ENCODE results near the gene FRS3.

FRS3 gene

DNA sequence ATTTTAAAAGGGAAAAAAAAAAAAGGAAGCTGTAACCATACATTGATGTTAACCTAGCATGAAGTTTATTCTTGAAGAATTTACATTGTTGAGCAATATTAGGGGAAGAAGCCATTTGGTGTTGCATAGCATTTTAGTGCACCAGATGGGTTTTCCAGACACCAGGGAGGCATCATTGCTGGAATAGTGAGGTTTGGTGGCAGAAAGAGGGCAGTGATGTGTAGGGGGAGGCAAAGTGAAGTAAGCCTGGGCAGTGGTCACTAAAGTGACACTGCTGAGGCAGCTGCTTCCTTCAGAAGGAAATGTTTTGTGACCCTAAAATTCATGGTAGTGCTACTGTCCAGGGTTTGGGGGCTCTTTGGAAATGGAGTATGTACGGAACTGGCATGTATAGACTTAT, 10.3 kb upstream of the FRS3 start:
- no peak for DNase-seq (ENCODE audit: low read depth)

DNA sequence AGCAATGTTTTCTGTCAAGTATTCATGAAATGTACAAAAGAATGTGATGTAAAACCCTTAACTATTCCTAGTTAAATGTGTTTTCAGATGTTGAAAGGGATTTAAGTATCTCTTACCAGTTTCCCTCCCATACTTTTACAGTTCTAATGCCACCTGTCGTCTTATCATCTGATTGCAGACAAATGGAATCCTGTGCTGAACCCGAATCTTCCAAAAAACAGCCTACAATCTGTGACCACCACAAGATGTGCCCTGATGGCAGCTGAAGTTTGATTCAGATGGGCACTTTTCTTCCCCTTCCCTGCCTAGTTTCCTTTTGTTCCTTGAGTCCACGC, 9.7 kb upstream of the FRS3 start:
- no peak for DNase-seq (ENCODE audit: low read depth)

DNA sequence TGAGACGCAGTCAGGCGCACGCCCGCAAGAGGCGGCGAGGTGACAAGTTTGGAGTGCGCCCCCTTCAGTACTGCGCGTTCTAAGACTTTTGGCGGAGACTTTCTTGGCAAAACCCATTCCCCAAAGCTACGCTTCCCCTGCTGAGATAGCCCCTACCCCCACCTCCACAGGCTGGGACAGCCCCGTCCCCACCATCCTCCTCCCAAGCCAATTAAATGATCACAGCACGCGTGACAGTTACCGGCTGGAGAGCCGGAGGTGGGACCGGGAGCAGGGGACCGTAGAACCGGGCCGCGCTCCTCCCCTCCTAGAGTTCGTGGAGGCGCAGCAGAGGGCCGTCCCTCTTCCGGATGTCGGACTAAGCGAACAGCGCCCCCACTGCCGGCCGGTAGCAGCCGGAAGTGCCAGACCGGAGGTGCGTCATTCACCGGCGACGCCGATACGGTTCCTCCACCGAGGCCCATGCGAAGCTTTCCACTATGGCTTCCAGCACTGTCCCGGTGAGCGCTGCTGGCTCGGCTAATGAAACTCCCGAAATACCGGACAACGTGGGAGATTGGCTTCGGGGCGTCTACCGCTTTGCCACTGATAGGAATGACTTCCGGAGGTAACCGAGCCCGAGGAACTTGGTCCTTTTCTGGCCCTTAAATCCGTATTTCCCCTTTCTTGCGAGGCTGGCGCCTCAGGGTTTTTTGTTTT, 7.7 kb upstream of the FRS3 start, which contains the start of gene TOMM6:
Gene TOMM6 (plus strand): TSS at position 476 of the 699 bp plus-strand sequence. CDS start 4 bp downstream, at position 480.
- DNase-seq (ENCODE audit: low read depth): peak; percentile 93

DNA sequence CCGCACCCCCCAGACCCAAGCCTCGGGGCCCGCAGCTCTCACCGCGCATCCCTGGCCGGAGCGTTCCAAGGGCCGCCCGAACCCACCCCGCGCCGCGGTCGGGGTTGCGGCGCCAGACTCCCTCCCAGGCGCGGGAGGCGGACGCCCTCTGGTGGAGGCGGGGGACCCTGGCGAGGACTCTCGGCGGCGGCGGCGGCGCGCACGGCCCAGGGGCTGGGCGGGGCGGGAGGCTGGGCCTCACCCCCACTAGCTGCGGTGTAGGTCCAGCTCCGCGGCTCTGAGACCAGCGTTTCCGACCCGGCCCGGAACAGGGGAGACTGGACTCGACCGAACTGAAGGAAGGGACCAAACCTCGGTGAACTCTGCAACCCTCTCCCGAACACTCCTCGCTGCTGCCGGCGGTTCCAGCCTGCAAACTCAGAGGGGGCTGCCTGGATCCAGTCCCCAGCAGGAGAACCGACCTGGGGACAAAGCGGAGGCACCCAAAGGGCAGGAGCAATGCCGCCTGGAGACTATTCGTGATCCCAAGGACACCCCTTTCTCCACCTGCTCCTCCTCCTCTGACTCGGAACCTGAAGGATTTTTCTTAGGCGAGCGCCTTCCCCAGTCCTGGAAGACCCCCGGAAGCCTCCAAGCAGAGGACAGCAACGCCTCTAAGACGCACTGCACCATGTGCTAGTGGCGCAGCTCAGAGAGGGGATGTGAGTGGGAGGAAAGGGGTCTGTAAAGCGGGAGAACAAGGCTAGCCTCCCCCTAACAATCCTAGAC, 6.9 kb upstream of the FRS3 start:
- DNase-seq (ENCODE audit: low read depth): peak; percentile 69

DNA sequence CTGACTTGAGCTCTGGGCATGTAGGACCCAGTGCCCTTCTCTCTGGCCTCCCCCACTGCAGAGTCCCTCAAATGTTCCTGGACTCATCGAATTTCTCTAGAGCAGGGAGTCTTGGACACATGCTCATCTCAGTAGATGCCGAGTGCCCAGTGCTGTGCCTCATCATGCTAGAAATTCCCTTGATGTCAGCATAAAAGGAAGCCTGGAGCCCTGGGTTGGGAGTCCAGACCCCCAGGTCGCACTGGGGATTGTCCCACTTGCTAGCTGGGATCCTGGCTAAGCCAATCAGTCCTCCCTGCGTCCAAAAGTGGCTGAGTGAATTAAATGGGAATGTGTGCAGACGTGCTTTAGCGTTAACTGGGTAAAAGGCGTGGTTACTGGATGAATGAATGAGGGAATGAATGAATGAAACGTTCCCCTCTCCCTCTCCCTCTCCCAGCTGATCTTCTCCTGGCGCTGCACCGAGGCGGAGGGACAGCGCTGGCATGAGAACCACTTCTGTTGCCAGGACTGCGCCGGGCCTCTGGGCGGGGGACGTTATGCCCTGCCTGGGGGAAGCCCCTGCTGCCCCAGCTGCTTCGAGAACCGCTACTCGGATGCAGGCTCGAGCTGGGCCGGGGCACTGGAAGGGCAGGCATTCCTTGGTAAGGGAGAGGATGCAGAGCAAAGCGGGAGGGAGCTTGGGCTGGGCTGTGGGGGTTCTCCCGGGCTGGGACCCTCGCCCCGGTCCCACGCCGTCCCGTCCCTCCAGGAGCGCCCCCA, 6.2 kb upstream of the FRS3 start:
- no peak for DNase-seq (ENCODE audit: low read depth)

DNA sequence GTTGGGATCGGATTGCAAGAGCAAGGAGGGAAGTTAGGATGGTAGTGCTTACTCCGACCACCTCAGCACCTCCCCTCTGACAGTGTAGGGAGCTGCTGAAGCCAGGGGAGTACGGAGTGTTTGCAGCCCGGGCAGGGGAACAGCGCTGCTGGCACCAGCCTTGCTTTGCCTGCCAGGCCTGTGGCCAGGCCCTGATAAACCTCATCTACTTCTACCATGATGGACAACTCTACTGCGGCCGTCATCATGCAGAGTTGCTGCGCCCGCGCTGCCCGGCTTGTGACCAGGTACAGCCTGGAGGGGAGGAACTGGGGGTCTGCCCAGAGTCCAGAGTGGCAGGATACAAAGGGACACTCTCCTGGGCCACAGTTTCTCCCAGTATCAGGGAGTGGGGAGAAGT, 5.6 kb upstream of the FRS3 start:
- DNase-seq (ENCODE audit: low read depth): no peak

DNA sequence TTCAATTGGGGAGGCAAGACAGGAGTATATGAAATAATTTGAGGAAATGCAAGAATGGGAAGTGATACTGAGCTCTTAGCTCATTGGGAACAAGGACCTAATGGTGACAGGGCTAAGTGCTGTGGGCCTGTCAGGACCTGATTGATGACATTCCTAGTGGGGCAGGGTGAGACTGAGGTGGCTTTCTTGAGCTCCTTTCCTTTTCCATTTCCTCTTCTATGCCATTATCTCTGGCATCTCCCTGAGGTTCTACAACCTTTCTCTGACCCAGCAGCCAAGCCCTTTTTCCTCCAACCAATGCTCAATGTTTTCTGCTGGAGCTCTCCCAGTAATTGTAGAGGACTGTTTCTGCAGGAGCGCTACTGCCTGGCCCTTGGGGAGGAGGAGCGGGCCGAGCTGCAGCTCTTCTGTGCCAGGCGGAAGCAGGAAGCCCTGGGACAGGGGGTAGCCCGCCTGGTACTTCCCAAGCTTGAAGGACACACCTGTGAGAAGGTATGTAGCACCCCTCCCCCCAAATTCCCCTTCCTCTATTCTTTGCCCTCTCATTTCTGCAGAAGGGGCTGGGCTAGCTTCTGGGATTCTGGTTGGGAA, 5.0 kb upstream of the FRS3 start:
- DNase-seq (ENCODE audit: low read depth): no peak

DNA sequence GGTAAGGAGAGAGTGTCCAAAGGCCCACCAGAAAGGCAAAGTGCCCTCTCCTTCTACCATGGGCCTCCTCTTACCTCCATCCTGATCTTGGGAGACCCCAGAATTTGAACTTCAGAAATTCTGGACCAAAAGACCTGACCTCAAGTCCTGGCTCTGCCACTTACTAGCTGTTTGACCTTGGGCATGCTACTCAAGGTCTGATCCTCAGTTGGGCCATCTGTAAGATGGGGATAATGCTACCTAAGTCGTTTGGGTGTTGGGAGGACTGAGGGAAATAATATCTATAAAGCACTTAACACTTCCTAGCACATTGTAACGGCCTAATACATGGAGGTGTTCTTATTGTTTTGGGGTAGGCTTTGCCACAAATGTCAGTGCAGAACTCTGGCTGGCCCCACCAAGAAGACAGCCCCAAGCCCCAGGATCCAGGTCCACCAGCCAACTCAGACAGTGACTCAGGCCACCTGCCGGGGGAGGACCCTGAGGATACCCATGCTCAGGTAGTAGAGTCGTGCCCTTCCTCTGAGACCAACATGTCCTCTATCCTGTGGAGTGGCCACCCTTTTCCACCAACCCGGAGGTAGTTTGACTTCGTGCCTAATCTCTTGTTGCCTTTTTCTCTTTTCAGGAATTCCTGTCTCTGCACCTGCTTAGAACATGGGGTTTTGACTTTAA, 3.5 kb upstream of the FRS3 start:
- no peak for DNase-seq (ENCODE audit: low read depth)

DNA sequence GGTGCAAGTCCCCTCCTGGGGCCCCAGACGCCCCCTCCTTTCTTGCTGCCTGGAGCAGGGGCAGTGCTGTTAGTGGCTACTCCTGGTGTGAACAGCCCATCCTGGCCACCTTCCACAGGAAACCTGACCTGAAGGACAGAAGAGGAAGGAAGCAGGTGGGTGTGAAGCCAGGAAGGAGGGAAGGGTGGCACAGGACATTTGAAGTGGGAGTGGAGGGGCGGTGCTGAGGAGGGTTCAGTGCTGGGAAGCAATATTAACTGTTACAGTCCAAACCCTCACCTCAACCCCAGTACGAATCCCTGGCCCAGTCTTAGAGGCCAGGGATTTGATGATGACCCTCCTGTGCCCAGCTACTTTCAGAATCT, 1.6 kb upstream of the FRS3 start:
- DNase-seq (ENCODE audit: low read depth): no peak

DNA sequence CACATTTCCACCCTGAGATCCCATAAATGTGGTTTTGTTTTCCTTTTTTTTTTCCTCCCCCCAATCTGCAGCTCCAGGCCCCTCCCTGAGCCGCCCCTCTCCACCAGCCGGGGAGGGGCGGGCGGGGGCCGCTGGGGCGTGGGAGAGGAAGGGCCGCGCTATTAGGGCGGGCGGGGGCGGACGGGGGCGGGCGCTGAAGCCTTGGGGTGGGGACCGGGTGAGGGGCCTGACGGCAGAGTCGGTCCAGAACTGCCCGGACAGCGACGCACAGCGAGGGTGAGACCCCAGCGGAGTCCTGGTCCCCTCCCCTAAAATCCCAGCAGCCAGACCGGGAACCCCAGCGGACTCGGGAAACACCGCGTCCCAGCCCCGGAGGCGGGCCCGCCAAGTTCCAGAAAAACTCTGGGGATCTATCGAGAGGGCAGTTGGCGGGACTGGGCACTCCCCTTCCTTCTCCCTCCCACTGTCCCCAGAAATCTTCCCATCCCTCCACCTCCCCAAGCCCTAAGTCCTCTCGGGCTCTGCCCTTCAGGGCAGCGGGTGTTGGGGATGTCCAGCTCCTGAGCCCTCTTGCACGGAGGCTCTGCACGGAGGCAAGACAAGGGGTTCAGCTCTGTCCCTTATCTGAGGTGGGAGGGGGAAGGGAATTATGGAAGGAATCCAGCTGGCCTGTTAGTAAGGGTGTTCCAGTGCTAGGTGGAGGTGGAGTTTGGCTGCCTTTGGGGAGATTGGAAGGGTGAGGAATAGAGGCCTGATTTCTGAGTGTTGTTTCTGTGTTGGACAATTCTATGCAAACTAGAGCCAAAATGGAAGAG, 1.1 kb upstream of the FRS3 start, which contains the start of gene PRICKLE4:
Gene PRICKLE4 (plus strand): TSS at position 232 of the 815 bp plus-strand sequence. CDS start 2,692 bp downstream, outside the sequence.
- no peak for DNase-seq (ENCODE audit: low read depth)

DNA sequence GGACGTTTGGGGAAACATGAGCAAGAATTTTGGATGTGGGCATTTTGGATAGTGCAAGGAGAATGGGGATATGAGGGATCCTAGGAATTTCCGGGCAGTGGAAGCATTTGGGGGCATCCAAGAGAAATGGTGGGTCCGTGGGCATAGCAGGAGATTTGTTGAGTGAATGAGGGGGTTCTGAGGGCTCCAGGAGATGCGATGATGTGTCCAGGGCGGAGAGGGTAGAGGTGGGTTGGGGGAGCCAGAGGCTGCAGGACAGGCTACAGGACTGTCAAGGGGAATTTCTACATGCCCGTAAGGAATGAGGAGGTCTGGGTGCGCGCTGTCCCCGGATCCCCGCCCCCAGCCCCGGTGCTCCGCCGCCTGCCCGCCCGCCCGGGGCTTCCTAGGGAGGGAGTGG, 364 bp downstream of the FRS3 start:
- no peak for DNase-seq (ENCODE audit: low read depth)

DNA sequence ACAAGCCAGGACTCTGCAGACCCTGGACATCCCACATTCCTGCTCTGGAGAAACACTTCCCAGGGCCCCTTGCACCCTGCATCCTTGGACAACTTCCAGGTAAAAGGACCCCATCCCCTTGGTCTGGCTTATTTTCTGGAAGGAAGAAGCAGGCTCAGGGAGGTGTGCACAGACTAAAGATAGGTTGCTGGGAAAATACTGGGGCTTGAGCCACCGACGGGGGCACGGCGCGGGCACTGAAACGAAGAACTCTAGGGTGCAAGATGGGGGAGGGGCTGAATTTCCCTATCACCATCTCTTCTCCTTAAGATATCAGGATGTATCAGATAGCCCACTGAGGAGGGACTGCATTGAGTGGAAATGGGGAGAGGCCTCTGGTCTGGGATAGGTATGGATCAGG, 805 bp downstream of the FRS3 start:
- DNase-seq (ENCODE audit: low read depth): no peak

DNA sequence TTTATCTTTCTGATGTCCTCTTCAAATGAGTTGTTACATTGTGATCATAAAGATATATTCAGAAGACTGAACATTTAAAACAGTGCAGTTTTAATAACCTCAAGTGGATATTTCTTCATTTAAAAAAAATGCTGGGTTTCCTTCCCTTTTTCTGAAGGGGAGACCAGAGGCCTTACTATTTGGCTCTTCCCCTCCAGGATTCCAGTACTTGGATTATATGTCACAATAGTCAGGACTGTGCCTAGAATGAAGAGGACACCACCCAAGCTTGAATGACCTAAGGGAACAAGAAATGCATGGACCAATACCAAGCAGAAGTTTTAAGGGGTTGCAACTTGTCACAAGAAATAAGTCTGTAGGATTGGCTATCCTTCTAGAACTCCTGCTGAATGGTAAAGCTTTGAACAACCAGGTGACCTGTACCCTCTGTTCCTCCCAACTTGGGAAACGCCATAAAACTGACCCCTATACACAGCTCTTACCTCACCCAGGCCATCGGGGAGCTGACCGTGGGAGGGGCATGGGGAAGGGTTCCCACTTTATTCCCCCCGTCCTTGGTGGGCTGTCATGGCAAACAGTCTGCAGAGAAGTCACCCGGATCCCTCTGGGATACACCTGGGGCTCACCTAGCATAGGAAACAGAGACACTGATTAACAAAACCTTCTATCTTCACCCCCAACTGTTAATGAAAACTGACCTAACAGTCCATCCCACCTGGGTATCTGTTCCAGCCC, 2.0 kb downstream of the FRS3 start:
- DNase-seq (ENCODE audit: low read depth): no peak

DNA sequence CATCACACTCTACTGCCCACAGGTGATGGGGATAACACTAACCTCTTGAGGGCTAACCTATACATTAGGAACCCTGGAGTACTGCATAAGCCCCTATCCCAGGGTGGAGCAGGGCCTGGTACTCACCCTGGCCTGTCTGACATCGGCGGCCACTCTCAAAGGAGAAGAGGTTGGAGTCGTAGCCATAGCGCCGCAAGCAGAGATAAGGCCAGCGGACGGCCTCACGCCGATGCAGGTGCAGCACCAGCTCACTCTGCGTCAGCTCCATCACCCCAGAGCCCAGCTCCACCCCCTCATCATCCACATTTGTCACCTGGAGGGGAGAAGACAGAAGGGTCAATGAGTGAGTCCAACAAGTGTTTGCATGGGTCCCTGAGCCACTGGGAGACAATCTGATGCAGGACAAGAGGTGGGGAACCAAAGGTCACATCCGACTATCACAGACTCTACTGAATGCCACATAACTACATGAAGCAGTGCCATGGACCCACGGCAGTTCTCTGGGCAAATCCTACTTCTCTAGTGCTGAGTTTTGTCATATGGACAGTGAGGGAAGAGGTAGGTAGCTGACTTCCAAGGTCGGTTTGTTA, 4.3 kb downstream of the FRS3 start:
- no peak for DNase-seq (ENCODE audit: low read depth)

DNA sequence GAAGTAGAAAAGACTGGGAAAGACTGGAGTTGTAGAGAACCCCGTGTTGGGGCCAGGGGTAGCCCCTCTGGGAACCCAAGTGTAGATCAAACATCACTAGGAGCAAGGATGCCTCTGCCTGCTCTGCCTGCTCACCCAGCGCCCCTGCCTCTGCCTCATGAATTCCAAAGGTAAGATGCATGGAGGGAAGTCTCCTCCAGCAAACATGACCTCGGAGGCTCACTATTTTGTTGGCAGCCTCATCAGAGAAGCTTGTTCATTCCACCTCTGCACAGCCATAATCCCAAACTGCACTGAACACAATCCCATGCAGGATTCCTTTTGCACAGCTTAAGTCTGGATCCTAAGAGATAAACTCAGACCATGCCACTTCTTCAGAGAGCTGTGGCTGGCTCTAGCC, 4.9 kb downstream of the FRS3 start:
- DNase-seq (ENCODE audit: low read depth): no peak

DNA sequence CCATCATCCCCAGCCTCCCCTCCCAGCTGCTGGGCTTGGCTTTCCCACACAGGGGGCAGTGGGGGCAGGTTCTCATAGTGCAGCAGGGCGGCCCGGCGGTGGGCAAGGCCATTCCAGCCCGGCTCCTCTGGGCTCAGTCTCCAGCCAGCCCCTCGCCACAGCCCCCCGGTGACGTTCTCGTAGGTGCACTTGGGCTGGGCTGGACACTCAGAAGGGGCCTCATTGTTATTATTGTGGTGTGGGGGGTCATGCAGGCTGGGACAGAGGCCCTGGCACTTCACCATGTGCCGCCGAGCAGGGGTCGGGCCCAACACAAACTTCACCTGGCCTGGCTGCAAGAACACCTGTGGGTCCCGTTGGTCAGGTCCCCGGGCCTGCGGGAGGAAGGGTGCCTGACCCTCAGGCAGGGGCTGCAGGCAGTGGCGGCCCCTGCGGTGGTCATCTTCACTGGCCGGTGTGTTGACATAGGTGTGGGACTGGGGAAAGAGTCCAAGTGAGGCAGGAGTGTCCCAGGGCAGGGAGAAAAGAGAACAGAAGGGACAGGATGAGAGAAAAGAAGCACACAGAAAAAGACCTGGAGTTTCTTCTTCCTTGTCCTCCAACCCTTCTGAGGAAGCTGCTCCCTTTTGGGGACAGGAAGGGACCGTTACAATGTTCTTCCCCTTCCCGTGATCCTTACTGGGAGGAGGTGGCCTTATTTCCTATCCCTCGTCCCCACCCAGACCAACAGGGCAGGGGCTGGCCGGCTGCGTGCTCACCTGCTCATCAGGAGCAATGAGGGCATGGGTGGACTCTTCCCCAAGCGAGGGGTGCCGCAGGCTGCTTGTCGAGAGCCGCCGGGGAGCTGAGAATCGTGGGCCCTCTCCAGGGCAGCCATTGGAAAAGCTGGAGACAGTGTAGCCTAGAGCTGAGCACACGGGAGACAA, 8.4 kb downstream of the FRS3 start:
- DNase-seq (ENCODE audit: low read depth): no peak

DNA sequence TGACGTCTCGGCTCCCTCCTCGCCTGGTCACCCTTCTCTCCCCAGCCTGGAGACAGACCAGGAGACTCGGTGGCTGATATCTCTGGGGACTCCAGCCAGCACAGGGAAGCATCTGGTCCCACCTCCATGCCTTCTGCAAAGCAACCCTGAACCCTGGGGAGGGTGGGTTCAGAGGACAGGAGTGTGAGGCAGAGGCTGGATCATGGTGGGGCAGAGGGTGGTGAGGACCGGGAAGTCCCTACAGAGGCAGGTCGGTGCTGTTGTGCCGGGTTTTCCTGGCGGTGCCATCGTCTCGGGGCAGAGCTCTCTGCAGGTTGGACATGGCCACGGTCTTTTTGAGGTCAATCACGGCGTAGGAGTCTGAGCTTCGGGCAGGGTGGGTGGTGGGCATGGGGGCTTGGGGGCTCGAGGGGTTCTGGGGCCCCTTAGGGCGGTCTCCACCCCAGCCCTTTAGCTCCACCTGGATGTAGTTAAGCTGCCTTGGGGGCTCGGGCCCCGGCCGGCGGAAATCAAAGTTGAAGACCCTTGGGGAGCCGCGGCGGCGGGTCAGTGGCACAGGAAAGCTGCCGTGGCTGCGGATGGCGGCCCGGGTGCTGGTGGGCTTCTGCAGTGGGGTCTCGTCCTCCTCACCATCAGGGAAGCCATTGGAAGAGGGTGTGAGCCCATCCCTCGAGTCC, 9.2 kb downstream of the FRS3 start:
- no peak for DNase-seq (ENCODE audit: low read depth)

DNA sequence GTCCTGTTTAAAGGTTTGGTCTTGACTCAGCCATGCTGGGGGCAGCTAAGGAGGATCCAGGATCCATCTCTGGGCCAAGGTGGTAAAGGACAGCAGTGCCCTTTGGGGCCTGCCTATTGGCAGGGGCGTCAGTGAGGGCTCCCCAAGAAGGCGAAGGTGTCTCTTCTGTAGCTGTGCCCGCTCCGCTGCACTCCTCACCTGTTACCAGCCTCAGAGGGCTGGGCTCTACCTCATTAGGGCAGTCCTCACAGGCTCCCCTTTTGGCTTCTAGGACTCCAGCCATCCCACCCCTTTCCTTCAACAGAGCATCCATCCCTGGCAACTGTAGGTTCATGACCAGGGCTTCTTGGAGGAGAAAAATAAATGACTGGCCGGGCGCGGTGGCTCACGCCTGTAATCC, 10.3 kb downstream of the FRS3 start:
- no peak for DNase-seq (ENCODE audit: low read depth)
